GM19397 (cell line): ENCODE measurements around the gene PLEKHG5.
"Not testable (repeated sequence)": the region's sequence is repeated elsewhere in the genome, so short reads cannot be mapped to it uniquely, and the experiment has no call there.

ENCODE experiments used
- ATAC-seq: cut with Tn5 transposase; IDR thresholded peaks from one replicate; pipeline ENCODE4 v1.9.1; 2021; ENCODE audit warnings: mild to moderate bottlenecking, moderate library complexity; ENCODE audit not compliant: unreplicated experiment

The PLEKHG5 gene

GRCh38 chr1:6464915-6465314 is 26.6 kb downstream of the PLEKHG5 start:
- no peak for ATAC-seq

- ATAC-seq, result no peak
These were observed 27.0 kb downstream of the PLEKHG5 start for GRCh38 chr1:6464514-6464836.

- no peak for ATAC-seq
These were observed 28.4 kb downstream of the PLEKHG5 start for GRCh38 chr1:6463120-6463412.

- no peak for ATAC-seq
These were observed 28.9 kb downstream of the PLEKHG5 start for GRCh38 chr1:6462412-6463119.

- no peak for ATAC-seq
These were observed 29.7 kb downstream of the PLEKHG5 start for GRCh38 chr1:6461538-6462411.

GRCh38 chr1:6461051-6461530 is 30.4 kb downstream of the PLEKHG5 start:
- ATAC-seq, result no peak

- no peak for ATAC-seq
These were observed 31.0 kb downstream of the PLEKHG5 start for GRCh38 chr1:6460301-6461050.

- no peak for ATAC-seq
These were observed 31.6 kb downstream of the PLEKHG5 start for GRCh38 chr1:6459850-6460265.

GRCh38 chr1:6456800-6457466 is 34.5 kb downstream of the PLEKHG5 start:
- no peak for ATAC-seq

GRCh38 chr1:6455752-6456520 is 35.5 kb downstream of the PLEKHG5 start:
- not testable (repeated sequence) for ATAC-seq

GRCh38 chr1:6454856-6455751 is 36.4 kb downstream of the PLEKHG5 start:
- ATAC-seq, result no peak

GRCh38 chr1:6453895-6454855 is 37.3 kb downstream of the PLEKHG5 start:
- not testable (repeated sequence) for ATAC-seq

GRCh38 chr1:6450943-6451373 is 40.5 kb downstream of the PLEKHG5 start:
- ATAC-seq, result no peak

- ATAC-seq, result not testable (repeated sequence)
These were observed 41.0 kb downstream of the PLEKHG5 start for GRCh38 chr1:6450486-6450885.

GRCh38 chr1:6450005-6450450 is 41.4 kb downstream of the PLEKHG5 start:
- no peak for ATAC-seq

- ATAC-seq, result no peak
These were observed 42.5 kb downstream of the PLEKHG5 start for GRCh38 chr1:6448749-6449631.
